GM21381 (cell line): ENCODE measurements around the gene C11orf52.
A peak's percentile ranks its signal among the peaks of the same experiment; 100 is the strongest.
"Not testable (repeated sequence)": the region's sequence is repeated elsewhere in the genome, so short reads cannot be mapped to it uniquely, and the experiment has no call there.

Experiments
- ATAC-seq: cut with Tn5 transposase; IDR thresholded peaks from one replicate; pipeline ENCODE4 v1.9.1; 2021; ENCODE audit warnings: mild to moderate bottlenecking, moderate library complexity; ENCODE audit not compliant: unreplicated experiment

Gene C11orf52

DNA sequence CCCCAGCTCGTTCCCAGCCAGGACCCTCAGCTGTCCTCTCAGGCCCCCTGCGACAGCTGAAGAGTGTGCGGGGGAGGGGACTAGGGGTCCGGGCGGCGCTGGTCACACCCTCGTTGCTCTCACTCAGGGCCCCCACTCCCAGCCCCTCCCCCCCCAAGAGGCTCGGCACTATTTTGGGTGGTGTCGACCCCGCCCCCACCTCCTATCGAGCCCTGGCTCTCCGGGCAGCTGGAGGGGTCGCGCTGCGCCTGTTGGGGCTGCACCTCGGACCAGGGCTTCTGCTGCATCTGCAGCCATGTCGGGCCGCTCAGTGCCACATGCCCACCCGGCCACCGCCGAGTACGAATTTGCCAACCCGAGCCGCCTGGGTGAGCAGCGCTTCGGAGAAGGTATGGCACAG lies 6.2 kb upstream of the C11orf52 start, which contains the start of gene HSPB2:
Gene HSPB2 (plus strand): TSS at position 200 of the 400 bp plus-strand sequence. CDS start 96 bp downstream, at position 296.
- no peak for ATAC-seq

DNA sequence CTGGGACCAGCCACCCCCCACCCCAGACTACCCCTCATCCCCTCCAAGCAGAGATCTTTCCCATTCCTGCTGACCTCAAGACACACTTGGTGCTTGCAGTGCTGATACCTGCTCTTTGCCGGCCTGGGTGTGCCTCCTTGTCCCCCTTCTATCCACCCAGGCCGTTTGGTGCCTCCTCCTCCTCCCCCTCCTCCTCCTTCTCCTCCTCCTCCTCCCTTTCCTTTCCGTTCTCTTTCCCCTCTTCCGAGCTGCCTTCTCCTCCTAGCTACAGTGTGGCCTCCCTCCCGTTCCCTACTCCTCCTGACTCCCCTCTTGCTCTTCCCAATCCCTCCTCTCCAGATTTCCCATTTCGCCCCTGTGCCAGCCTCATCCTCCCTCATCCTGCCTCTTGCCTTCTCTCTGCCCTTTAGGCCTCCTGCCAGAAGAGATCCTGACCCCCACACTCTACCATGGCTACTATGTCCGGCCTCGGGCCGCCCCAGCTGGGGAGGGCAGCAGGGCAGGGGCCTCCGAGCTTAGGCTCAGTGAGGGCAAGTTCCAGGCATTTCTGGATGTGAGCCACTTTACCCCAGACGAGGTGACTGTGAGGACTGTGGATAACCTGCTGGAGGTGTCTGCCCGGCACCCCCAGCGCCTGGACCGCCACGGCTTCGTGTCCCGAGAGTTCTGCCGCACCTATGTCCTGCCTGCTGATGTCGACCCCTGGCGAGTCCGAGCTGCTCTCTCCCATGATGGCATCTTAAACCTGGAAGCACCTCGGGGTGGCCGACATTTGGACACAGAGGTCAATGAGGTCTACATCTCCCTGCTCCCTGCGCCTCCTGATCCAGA lies 5.5 kb upstream of the C11orf52 start:
- no peak for ATAC-seq

DNA sequence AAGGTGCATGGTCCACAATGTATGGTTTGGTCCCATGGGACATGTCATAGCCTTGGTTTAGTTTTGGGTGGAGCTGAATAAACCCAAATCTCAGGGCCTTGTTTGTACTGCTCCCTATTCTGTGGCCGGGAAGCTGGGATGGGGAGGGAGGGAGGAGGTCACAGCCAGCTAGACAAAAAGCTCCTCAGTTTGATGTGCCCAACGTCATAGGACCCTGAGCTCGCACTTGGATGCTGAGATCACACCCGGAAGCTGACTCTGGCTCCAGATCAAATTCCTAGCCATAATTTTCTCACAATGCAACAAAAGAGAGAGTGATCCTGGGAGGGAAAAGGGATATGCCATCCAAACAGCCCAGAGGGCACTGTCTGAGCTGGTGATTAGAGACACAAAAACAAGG lies 4.7 kb upstream of the C11orf52 start:
- ATAC-seq, result no peak

DNA sequence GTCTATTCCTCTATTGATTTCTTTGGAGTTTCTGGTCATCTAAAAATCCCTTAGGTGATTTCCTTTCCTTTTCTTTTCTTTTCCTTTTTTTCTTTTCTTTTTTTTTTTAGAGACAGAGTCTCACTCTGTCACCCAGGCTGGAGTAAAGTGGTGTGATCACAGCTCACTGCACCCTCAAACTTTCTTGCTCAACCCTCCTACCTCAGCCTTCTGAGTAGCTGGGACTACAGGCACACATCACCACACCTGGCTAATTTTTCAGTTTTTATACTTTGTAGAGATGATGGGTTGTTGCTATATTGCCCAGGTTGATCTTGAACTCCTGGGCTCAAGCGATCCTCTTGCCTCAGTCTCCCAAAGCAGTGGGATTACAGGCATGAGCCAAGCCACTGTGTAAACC lies 1.9 kb upstream of the C11orf52 start:
- no peak for ATAC-seq

DNA sequence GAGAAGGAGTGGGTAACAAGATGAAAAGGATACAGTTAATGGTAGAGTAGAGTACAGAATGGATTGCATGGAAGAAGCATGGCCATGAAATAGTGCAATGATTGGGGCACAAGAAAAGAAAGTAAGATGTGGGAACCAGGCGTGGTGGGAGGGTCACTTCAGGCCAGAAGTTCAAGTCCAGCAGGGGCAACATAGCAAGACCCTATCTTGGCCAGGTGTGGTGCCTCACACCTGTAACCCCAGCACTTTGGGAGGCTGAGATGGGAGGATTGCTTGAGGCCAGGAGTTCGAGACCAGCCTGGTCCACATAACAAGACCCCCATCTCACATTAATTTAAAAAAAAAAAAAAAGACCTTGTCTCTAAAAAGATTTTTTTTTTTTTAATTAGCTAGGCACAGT lies 1.4 kb upstream of the C11orf52 start:
- ATAC-seq, result no peak

DNA sequence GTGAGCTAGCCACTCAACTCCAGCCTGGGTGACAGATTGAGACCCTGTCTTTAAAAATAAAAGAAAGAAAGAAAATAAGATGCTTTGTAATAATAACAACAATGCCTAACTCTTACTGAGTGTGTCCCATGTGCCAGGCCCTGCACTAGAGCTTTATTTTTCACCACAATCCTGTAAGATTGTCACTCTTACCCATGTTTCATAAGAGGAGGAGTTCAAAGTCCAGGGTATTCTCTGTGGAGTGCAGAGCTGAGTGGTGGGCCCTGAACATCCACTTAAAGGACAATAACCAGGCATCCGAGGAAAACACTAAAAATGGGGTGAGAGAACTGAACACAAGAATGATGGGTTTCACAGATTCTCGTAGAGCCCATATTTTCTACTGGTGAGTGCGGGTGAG lies 925 bp upstream of the C11orf52 start:
- ATAC-seq, result no peak

DNA sequence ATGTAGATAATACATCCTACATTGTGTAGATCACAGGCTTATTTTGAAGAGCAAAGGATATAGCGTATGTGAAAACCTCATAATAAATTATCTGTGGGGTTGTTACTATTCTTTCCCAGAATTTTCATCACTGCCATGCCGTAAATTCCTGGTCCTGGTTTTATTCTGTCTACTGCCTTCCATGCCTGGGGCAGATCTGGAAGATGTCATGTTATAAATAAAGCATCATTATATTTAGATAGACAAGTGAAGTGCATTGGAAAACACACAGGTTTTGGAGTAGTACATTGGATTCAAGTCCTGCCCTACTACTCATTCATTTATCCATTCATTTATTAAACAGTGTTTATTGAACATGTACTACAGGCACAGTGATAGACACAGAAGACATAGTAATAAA lies 2.2 kb downstream of the C11orf52 start:
- ATAC-seq, result no peak

DNA sequence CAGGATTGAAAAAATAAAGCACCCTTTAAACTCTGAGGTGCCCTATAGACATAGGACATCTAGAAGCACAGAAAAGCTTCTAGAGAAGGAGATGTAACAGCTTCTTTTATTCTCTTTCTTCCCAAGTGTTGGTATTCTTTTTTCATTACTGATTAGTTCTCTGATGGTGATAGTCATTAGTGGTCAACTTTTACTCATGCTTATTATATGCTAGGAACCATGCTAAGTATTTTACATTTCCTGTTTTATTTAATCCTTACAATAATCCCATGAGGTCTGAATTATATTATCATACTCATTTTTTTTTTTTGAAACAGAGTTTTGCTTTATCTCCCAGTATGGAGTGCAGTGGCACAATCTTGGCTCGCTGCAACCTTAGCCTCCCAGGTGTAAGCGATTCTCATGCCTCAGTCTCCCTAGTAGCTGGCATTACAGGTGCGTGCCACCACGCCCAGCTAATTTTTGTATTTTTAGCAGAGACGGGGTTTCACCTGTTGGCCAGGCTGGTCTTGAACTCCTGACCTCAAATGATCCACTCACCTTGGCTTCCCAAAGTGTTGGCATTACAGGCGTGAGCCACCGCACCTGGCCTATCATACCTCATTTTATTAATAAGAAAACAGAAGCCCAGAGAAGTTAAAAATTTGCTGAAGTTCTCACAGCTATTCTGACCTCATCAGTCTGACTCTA lies 3.0 kb downstream of the C11orf52 start:
- no peak for ATAC-seq

DNA sequence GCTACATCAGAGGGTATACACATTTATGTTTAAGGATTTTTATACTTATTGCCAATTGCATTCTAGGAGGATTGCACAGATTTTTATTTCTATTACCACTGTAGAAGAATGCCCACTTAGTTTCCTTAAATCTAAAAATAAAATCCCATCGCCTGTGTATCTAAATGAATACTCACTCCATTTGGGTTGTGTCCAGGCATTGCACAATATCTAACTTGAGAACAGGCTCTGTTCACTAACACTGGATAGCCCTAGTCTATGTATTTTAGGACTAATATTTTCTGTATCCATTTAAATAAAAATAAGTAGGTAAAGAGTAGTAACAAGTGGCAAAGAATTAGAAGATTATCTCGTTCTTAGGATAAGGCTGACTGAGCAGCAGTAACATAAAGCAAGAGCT lies 4.1 kb downstream of the C11orf52 start:
- no peak for ATAC-seq

DNA sequence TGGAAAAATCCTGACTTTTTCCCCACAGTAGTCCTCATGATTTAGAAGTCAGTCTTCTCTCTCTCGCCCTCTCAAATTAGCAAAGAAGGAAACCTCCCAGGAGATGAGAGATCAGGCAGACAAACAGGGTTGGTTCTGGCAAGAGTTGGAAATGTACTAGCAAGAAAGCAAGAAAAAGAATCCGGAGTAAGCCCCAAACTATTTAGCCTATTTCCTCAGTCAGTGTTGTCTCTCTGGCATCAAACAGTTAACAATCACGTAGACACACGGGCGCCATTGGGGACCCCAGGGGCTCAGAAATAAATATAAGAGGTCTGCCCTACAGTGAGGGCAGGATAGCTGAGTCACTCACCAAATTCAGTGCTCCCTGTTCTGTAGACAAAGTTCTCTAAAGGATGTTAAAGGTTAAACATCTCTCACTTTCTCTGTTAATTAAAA lies 4.7 kb downstream of the C11orf52 start:
- no peak for ATAC-seq

DNA sequence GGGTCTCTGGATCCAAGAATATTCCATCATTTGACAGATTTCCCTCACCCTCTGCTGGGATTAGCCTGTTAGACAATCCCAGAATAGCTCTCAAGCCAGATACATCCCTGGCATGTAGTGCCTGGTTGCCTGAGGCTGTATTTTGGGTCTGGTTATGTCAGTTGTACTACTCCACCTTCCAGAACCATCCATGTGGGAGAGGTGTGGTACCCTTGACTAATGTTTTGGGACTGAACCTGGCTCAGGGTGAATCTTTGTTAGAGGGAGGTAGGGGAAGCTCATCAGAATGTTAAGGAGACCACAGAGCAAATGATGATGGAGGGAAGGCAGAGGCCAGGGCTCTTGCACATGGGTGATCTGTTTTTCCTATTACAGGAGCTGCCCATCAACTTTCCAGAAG lies 5.2 kb downstream of the C11orf52 start:
- ATAC-seq, result no peak

DNA sequence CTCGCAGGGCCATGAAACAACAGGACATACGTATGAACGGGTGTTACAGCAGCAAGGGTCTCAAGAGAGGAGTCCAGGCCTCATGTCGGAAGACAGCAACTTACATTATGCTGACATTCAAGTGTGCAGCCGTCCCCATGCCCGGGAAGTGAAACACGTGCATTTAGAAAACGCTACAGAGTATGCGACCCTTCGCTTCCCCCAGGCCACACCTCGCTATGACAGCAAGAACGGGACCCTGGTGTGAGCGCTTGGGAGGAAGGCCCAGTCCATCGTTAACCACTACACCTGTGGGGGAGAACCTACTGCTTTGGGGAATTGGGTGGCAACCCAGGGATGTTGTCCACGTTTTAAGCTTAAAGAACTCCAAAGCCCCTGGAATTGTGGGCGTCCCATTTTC lies 7.2 kb downstream of the C11orf52 start:
- no peak for ATAC-seq

DNA sequence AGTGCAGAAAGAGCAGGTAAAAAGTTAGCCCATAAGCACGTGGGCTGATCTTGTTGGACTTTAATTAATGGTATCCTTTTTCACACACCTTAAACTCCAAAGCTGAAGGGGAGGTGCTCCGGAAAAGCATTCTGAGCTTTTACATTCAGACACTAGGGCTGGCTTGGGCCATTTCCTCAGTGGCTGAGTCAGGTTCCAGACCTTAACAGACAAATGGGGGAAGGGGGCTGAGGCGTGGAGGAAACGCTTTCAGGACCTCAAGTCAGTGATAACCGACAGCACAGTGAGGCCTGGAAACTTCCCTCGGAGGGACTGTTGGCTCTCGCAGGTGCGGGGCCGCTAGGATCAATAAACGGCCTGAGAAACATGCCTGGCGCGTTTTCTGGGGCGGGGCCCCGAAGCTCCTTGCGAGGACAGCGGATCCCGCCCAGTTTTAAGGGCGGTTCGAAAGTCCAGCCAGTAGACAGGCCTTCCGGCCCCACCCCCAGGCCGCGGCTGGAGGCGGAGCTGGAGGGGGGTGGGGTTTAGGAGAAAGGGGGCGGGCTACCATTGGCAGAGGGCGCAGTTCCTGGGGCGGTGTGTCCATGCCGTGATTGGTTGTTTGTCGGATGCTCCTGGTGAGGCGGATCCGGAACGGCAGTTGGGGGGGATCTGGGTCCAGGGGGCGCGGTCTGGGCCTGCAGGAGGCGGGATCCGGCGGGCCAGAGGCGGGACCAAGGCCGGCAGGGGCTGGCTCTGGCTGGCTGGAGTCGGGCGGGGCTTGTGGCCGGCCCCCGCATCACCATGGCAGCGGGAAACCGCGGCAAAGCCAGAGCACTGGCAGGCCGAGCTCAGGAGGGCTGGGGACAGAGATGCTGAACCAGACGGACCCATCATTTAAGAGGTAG lies 8.0 kb downstream of the C11orf52 start:
- ATAC-seq, result peak; percentile 92

DNA sequence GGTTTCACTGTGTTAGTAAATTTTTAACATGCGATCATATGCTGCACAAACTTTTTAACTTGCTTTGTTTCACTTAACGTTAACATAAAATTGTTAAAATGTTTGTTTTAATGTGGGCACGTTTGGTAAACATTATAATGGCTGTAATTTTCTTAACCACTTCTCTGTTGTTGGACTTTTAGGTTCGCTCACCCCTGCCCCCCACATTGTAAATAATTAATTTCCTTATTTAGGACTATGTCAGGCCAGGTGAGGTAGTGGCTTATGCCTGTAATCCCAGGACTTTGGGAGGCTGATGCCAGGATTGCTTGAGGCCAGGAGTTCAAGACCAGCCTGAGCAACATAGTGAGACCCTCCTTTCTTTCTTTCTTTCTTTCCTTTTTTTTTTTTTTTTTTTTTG lies 11.8 kb downstream of the C11orf52 start:
- ATAC-seq, result no peak

DNA sequence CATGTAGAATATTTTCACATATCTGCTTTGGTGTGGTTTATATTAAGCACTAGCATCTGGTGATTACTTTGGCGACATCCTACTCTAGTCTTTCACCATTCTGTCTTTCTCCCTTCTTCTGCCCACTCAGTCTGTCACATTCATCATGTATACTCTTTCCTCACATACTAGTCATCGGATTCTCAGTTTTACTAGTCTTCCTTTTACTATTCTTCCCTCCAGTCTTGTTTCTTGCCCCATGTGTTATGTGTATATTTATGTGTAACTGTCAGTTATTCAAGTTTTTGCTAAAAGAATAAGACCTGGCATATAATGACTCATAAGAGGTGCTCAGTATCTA lies 13.9 kb downstream of the C11orf52 start:
- ATAC-seq, result no peak

DNA sequence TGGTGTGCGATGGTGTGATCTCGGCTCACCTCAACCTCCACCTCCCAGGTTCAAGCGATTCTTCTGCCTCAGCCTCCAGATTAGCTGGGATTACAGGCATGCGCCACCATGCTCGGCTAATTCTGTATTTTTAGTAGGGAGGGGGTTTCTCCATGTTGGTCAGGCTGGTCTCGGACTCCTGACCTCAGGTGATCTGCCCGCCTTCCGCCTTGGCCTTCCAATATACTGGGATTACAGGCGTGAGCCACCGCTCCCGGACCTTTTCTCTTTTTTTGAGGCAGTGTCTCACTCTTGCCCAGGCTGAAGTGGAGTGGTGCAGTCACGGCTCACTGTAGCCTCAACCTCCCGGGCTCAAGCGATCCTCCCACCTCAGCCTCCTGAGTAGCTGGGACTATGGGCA lies 14.5 kb downstream of the C11orf52 start:
- ATAC-seq, result not testable (repeated sequence)

DNA sequence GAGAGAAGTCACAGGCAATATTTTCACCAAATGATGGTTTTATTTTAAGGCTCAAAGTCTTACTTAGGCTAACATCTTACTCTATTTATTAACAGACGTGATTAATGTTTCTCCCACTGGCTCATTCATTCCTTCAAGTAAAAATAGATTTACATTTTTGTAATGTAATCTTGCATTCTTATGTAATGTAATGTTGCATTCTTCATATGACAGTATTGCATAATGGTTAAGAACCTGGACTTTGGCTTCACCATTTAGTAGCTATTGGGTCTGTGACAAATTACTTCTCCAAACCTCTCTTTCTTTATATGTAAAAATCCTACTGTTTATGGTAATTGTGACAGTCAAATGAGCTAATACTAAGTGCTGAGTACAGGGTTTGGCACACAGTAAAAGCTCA lies 15.2 kb downstream of the C11orf52 start:
- ATAC-seq, result no peak

DNA sequence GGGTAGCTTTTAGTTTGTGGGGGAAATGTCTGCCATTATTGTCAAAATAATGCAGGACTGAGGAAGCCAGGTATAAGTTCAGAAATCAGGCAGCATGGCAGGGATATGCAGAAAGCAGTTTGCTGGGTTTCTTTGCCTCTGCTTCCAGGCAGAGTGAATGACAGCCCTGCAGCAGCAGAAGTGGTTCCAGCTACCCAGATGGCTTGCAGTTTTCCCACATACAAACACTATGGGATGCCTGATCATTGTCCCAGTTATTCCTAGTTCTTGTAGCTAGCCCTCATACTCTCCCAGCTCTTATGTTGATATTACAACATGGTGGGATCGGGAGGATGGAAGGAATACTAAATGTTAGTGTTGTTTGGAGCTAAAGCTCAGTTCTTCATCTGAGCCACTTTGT lies 15.6 kb downstream of the C11orf52 start:
- ATAC-seq, result no peak

DNA sequence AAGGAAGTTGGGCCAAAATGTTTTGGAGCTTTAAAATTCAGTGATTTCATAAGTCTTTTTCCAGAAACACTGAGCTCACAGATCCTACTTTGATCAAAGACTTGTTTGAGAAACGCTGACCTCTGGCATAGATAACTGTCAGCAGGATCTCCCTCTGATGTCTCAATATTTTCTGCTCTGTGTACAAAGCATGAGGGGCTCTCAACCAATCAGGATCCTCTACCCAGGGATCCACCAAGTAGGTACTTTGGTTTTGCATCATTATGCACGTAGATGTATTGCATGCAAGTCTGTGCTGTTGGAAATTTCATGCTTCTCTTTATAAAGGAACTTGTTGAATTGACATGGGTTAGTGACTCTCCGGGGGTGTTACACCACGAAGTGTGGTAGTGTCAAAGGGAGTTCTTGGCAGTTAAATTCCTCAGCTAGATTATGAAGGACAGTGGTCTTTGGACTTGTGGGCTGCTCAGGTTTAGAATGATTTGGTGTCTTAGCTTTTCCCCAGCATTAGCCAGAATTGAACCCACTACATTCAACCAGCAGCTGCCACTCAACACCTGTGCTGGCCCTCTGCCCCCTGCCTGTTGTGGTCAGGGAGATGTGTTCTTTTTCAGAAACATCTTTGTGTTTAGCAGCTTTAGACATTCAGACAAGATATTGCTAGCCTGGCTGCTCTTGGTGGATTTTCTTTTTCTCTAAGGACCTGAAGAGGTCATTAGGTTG lies 16.8 kb downstream of the C11orf52 start:
- no peak for ATAC-seq

DNA sequence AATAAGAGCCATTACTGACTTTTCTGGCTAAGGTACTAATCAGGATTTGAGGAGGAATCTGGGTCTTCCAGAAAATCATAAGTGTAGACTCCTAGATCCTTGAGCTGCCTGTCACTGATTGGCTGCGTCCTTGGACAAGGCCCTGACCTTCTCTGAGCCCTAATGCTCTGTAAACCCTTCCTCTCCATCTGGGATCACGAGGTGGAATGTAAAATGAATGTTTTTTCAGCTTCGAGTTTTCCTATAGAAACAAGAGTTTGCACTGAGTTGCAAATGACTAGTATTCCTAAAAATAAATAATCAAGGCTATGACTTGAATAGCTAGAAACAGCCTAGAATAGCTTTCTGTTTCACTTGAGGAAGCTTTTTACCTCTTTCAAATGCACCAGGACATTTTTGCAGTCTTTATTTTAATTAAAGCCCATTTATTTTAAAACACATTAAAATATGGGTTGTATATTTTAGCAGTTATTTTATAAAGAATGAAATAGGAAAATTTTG lies 17.4 kb downstream of the C11orf52 start:
- no peak for ATAC-seq

DNA sequence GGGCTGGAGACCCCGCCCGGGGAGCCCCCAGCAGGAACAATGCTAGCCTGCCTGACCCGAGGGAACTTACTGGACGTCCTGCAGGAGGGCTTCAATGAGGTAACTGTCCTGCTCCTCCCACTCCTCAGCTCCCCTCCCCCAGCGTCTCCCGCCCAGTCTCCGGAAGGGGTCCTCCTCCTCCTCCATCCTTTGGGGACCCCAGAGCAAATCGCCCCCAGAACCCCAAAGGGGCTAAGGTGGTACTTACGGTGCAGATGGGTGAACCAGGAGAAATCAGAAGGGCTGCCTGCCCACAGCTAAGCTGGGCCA lies 18.7 kb downstream of the C11orf52 start:
- ATAC-seq, result no peak
